Adrenal gland (tissue), 5 donors: ENCODE results near the gene HBZ.

Source experiments
- CTCF ChIP-seq, 6 experiments: fragments of 450-650 bp in 4 of 6; fragments of 200-600 bp in 2 of 6; sonication (generic) in 1 of 6; IDR thresholded peaks; 1 replicate in 5 of 6; 2 replicates in 1 of 6; pipeline versions ENCODE4 v1.5.1 to v1.8.0; 2016 to 2021; ENCODE audit warnings: antibody characterized with exemption in 6 of 6, mild to moderate bottlenecking in 2 of 6, moderate library complexity in 1 of 6
- POLR2A ChIP-seq, 2 donors: fragments of 450-650 bp; IDR thresholded peaks; one replicate each; pipeline ENCODE4 v1.6.1; 2017; ENCODE audit warnings: antibody characterized with exemption in 2 of 2, mild to moderate bottlenecking in 2 of 2, moderate library complexity in 1 of 2
- donor health status: DM: no; HTN: no; CAD: no.

GRCh38 chr16:138049-138417 lies 14.4 kb upstream of the HBZ start:
- TF ChIP-seq CTCF (IDR thresholded peaks at IDR 0.05) (no peak), POLR2A (IDR thresholded peaks at IDR 0.05) (no peak)
